ENCODE measurements around the gene GFRAL.

Gene GFRAL

GRCh38 chr6:55433446-55434130 is 106.3 kb downstream of the GFRAL start:
- no peak for DNase-seq (ENCODE audit: low spot score)

- no peak for DNase-seq (ENCODE audit: low spot score)
Observed at GRCh38 chr6:55437141-55437540, 109.9 kb downstream of the GFRAL start.

GRCh38 chr6:55438203-55438602 is 110.9 kb downstream of the GFRAL start:
- no peak for DNase-seq (ENCODE audit: low spot score)

- DNase-seq (ENCODE audit: low spot score), result no peak
Observed at GRCh38 chr6:55443238-55444134, 116.2 kb downstream of the GFRAL start.

GRCh38 chr6:55445648-55446204 is 118.5 kb downstream of the GFRAL start:
- peak; percentile 32 for DNase-seq (ENCODE audit: low spot score)

GRCh38 chr6:55447891-55448290 is 120.6 kb downstream of the GFRAL start:
- no peak for DNase-seq (ENCODE audit: low spot score)

GRCh38 chr6:55448451-55448850 is 121.2 kb downstream of the GFRAL start:
- no peak for DNase-seq (ENCODE audit: low spot score)

GRCh38 chr6:55449225-55449624 is 122.0 kb downstream of the GFRAL start:
- peak; percentile 10 for DNase-seq (ENCODE audit: low spot score)

- no peak for DNase-seq (ENCODE audit: low spot score)
Observed at GRCh38 chr6:55450005-55450404, 122.7 kb downstream of the GFRAL start.
